HUES48 (cell line): ENCODE results near the gene GRID1.
A peak's percentile ranks its signal among the peaks of the same experiment; 100 is the strongest.

Experiments used
- H3K27ac ChIP-seq: one replicate; pipeline ENCODE4 v1.7.0; 2013; ENCODE audit warnings: low read depth, low read length, inconsistent platforms
- H3K27me3 ChIP-seq: 2 replicates; pipeline ENCODE4 v1.6.1; 2013; ENCODE audit warnings: mild to moderate bottlenecking, low read length; ENCODE audit not compliant: control insufficient read depth, insufficient read depth
- H3K36me3 ChIP-seq: 2 replicates; pipeline ENCODE4 v1.6.1; 2013; ENCODE audit warnings: low read length; ENCODE audit not compliant: control insufficient read depth, insufficient read depth
- H3K4me1 ChIP-seq: 2 replicates; pipeline ENCODE4 v1.6.1; 2013; ENCODE audit warnings: mild to moderate bottlenecking, low read length; ENCODE audit not compliant: control insufficient read depth, insufficient read depth
- H3K4me3 ChIP-seq: 2 replicates; pipeline ENCODE4 v1.5.1; 2013; ENCODE audit warnings: mild to moderate bottlenecking, low read depth, low read length
- H3K9ac ChIP-seq: 2 replicates; pipeline ENCODE4 v1.6.1; 2013; ENCODE audit warnings: mild to moderate bottlenecking, low read depth, low read length, moderate library complexity
- H3K9me3 ChIP-seq: 2 replicates; pipeline ENCODE4 v1.6.1; 2013; ENCODE audit warnings: low read length; ENCODE audit not compliant: control insufficient read depth, insufficient read depth

The GRID1 gene

GRCh38 chr10:86401588-86402282 lies 35.1 kb upstream of the GRID1 start:
- Histone ChIP-seq H3K4me3 (peak overlapping the region; percentile 57), H3K27ac (no peak overlapping the region), H3K36me3 (no peaks in the 10 kb centered on the region), H3K4me1 (peaks cover 17% of the 10 kb centered on the region), H3K9ac (no peak overlapping the region), H3K27me3 (peaks cover 43% of the 10 kb centered on the region), H3K9me3 (no peaks in the 10 kb centered on the region)

GRCh38 chr10:86400705-86401587 lies 34.4 kb upstream of the GRID1 start:
- Histone ChIP-seq H3K27ac (no peak overlapping the region), H3K27me3 (peaks cover 43% of the 10 kb centered on the region), H3K36me3 (no peaks in the 10 kb centered on the region), H3K9me3 (no peaks in the 10 kb centered on the region), H3K4me1 (peaks cover 17% of the 10 kb centered on the region), H3K4me3 (peak overlapping the region; percentile 57), H3K9ac (no peak overlapping the region)

GRCh38 chr10:86399879-86400704 lies 33.5 kb upstream of the GRID1 start:
- H3K27ac ChIP-seq, result peak overlapping the region; percentile 14
- no peaks in the 10 kb centered on the region for H3K36me3 ChIP-seq
- H3K27me3 ChIP-seq, result peaks cover 43% of the 10 kb centered on the region
- H3K9me3 ChIP-seq, result no peaks in the 10 kb centered on the region
- H3K9ac ChIP-seq, result no peak overlapping the region
- H3K4me3 ChIP-seq, result peak overlapping the region; percentile 57
- H3K4me1 ChIP-seq, result peaks cover 17% of the 10 kb centered on the region

- H3K9ac ChIP-seq, result no peak overlapping the region
- H3K4me1 ChIP-seq, result peaks cover 17% of the 10 kb centered on the region
- H3K4me3 ChIP-seq, result no peak overlapping the region; the same call in 1 of the 2 replicates
- peaks cover 43% of the 10 kb centered on the region for H3K27me3 ChIP-seq
- peak overlapping the region; percentile 14 for H3K27ac ChIP-seq
- no peaks in the 10 kb centered on the region for H3K36me3 ChIP-seq
- no peaks in the 10 kb centered on the region for H3K9me3 ChIP-seq
Observed at GRCh38 chr10:86399514-86399878, 32.9 kb upstream of the GRID1 start.

- Histone ChIP-seq H3K4me1 (peaks cover 6% of the 10 kb centered on the region), H3K4me3 (no peak overlapping the region), H3K9ac (no peak overlapping the region), H3K27me3 (peaks cover 29% of the 10 kb centered on the region), H3K27ac (no peak overlapping the region), H3K9me3 (no peaks in the 10 kb centered on the region), H3K36me3 (no peaks in the 10 kb centered on the region)
Observed at GRCh38 chr10:86397120-86397519, 30.5 kb upstream of the GRID1 start.

- Histone ChIP-seq H3K27ac (no peak overlapping the region), H3K4me1 (no peaks in the 10 kb centered on the region; the same call in 1 of the 2 replicates), H3K4me3 (no peak overlapping the region), H3K27me3 (peaks cover 26% of the 10 kb centered on the region), H3K36me3 (no peaks in the 10 kb centered on the region), H3K9ac (no peak overlapping the region), H3K9me3 (no peaks in the 10 kb centered on the region)
Observed at GRCh38 chr10:86393862-86394455, 27.4 kb upstream of the GRID1 start.

GRCh38 chr10:86393362-86393761 lies 26.8 kb upstream of the GRID1 start:
- H3K9me3 ChIP-seq, result no peaks in the 10 kb centered on the region
- no peaks in the 10 kb centered on the region for H3K36me3 ChIP-seq
- H3K27ac ChIP-seq, result no peak overlapping the region
- peaks cover 2% of the 10 kb centered on the region; the same call in 1 of the 2 replicates for H3K4me1 ChIP-seq
- H3K4me3 ChIP-seq, result no peak overlapping the region
- H3K9ac ChIP-seq, result no peak overlapping the region
- H3K27me3 ChIP-seq, result peaks cover 22% of the 10 kb centered on the region

- Histone ChIP-seq H3K36me3 (no peaks in the 10 kb centered on the region), H3K27me3 (peaks cover 29% of the 10 kb centered on the region), H3K4me1 (peaks cover 6% of the 10 kb centered on the region; the same call in 1 of the 2 replicates), H3K9me3 (no peaks in the 10 kb centered on the region), H3K4me3 (no peak overlapping the region), H3K9ac (no peak overlapping the region), H3K27ac (no peak overlapping the region)
Observed at GRCh38 chr10:86392723-86393094, 26.1 kb upstream of the GRID1 start.

- no peaks in the 10 kb centered on the region for H3K9me3 ChIP-seq
- peaks cover 33% of the 10 kb centered on the region for H3K27me3 ChIP-seq
- H3K9ac ChIP-seq, result no peak overlapping the region
- no peak overlapping the region for H3K4me3 ChIP-seq
- peaks cover 9% of the 10 kb centered on the region; the same call in 1 of the 2 replicates for H3K4me1 ChIP-seq
- H3K36me3 ChIP-seq, result no peaks in the 10 kb centered on the region
- H3K27ac ChIP-seq, result no peak overlapping the region
Observed at GRCh38 chr10:86391986-86392722, 25.6 kb upstream of the GRID1 start.

GRCh38 chr10:86391236-86391840 lies 24.7 kb upstream of the GRID1 start:
- no peaks in the 10 kb centered on the region for H3K36me3 ChIP-seq
- H3K4me3 ChIP-seq, result no peak overlapping the region
- no peak overlapping the region for H3K9ac ChIP-seq
- peaks cover 33% of the 10 kb centered on the region for H3K27me3 ChIP-seq
- H3K9me3 ChIP-seq, result no peaks in the 10 kb centered on the region
- H3K27ac ChIP-seq, result no peak overlapping the region
- H3K4me1 ChIP-seq, result peaks cover 10% of the 10 kb centered on the region; the same call in 1 of the 2 replicates
